Kidney epithelial cell (primary cell): ENCODE data around the gene PALM3. TPM values are rescaled to one million over a fixed set of nuclear protein-coding genes. Genes with fewer than 3 reads are reported as not detected.
"Not testable (repeated sequence)": the region's sequence is repeated elsewhere in the genome, so short reads cannot be mapped to it uniquely, and the experiment has no call there.

Experiments used
- DNase-seq: peaks from one replicate; pipeline ENCODE4 v3.0.0-alpha.2; 2010; ENCODE audit warnings: low read depth
- H3K27me3 ChIP-seq: 2 replicates; pipeline ENCODE4 v1.6.0; 2011; ENCODE audit warnings: low read length; ENCODE audit not compliant: control insufficient read depth, insufficient read depth
- H3K36me3 ChIP-seq: 2 replicates; pipeline ENCODE4 v1.5.1; 2011; ENCODE audit warnings: low read length; ENCODE audit not compliant: control insufficient read depth, insufficient read depth
- H3K4me3 ChIP-seq: 2 replicates; pipeline ENCODE4 v1.5.1; 2011; ENCODE audit warnings: low read depth, mild to moderate bottlenecking, control low read depth, low read length
- total RNA-seq: library from RNA; depleted of rRNA; stranded (reverse); fragments of >200 nt; gene quantifications from 2 replicates; pipeline ENCODE4 v1.2.3, GENCODE V29; 2015
- TF ChIP-seq, protein P1 (sequence below): IDR thresholded peaks from 2 replicates; pipeline ENCODE4 v1.5.1; 2011; ENCODE audit warnings: mild to moderate bottlenecking, moderate library complexity, low read length, control low read depth, inconsistent platforms; ENCODE audit not compliant: insufficient read depth, poor library complexity, severe bottlenecking

The PALM3 gene
- total RNA-seq, 1 donor from 2014 or later: not detected

DNA sequence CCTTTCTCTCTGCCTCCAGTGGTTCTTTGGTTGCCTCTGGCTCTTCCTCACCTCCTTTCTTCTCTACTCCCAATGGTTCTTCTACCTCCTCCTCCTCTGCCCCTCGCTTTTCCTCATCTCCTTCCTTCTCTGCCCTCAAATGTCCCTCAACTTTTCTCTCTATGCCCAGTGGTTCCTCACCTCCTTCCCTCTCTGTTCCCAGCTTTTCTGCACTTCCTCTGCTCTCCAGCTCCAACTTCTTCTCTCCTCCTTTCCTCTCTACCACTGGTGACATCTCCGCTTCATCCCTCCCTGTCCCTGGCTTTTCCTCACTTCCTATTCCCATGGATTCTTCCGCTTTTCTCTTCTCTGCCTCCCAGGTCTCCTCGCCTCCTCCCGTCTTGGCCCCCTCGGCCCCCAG lies 7.8 kb downstream of the PALM3 start:
- H3K27me3 ChIP-seq: peaks cover 14% of the 10 kb centered on the region
- DNase-seq: no peak
- peaks cover 1% of the 10 kb centered on the region for H3K36me3 ChIP-seq
- H3K4me3 ChIP-seq: no peak overlapping the region
- TF ChIP-seq, protein P1, sequence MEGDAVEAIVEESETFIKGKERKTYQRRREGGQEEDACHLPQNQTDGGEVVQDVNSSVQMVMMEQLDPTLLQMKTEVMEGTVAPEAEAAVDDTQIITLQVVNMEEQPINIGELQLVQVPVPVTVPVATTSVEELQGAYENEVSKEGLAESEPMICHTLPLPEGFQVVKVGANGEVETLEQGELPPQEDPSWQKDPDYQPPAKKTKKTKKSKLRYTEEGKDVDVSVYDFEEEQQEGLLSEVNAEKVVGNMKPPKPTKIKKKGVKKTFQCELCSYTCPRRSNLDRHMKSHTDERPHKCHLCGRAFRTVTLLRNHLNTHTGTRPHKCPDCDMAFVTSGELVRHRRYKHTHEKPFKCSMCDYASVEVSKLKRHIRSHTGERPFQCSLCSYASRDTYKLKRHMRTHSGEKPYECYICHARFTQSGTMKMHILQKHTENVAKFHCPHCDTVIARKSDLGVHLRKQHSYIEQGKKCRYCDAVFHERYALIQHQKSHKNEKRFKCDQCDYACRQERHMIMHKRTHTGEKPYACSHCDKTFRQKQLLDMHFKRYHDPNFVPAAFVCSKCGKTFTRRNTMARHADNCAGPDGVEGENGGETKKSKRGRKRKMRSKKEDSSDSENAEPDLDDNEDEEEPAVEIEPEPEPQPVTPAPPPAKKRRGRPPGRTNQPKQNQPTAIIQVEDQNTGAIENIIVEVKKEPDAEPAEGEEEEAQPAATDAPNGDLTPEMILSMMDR: no peak

DNA sequence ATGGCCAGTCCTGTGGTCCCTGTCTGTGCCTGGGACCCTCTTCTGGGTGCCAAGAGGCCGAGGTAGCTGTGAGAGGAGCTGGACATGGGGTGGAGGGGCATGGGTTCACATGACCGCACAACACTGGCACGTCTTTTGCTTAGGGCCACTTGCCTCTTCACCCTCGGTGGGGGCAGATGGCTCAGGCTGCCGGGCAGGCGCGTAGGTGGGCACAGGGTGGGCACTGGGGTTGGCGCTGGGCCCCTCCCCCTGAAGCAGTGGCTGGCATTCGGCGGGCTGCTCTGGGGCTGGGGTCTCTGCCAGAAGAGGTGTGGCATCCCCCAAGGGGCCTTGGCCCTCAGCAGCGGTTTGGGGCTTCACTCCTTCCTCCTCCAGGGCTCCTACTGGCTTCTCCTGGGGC lies 8.4 kb downstream of the PALM3 start:
- Histone ChIP-seq H3K36me3 (peaks cover 1% of the 10 kb centered on the region), H3K27me3 (peaks cover 8% of the 10 kb centered on the region), H3K4me3 (no peak overlapping the region)
- TF ChIP-seq, protein P1: no peak
- no peak for DNase-seq

DNA sequence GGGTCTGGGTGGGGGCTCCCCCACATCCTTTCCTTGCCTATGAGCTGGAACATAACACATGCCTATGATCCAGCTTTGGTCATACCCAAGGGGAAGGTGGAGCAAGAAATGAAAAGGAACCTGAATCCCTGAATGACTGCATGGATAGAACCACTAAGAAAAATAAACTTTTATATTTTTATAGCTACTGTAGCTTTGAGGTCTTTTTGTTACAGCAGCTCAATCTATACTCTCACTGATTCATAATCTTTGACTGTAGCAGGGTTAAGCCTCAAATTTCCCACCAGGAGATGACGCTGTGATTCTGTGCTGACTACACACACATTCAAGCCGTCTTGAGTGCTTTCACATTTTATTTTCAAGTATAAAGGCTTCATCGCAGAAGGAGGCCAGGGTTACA lies 8.8 kb downstream of the PALM3 start:
- no peak overlapping the region for H3K4me3 ChIP-seq
- H3K36me3 ChIP-seq: peaks cover 1% of the 10 kb centered on the region
- DNase-seq: no peak
- peaks cover 3% of the 10 kb centered on the region for H3K27me3 ChIP-seq
- TF ChIP-seq, protein P1: no peak

GRCh38 chr19:14052470-14052869 lies 9.4 kb downstream of the PALM3 start:
- H3K27me3 ChIP-seq: peaks cover 2% of the 10 kb centered on the region

DNA sequence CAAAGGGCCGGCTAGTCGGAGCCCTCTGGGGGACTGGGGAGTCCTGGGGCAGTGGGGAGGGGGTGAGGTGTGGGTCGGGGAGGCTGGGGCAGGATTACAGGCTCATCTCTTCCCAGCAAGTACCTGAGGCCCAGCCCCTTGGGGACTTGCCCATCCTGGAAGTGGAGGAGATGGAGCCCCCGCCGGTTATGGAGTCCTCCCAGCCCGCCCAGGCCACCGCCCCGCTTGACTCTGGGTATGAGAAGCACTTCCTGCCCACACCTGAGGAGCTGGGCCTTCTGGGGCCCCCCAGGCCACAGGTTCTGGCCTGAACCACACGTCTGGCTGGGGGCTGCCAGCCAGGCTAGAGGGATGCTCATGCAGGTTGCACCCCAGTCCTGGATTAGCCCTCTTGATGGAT lies 9.9 kb downstream of the PALM3 start:
- peaks cover 1% of the 10 kb centered on the region for H3K36me3 ChIP-seq
- peaks cover 2% of the 10 kb centered on the region for H3K27me3 ChIP-seq
- H3K4me3 ChIP-seq: no peak overlapping the region
- TF ChIP-seq, protein P1: no peak
- DNase-seq: no peak

More at GRCh38 chr19:14052470-14052869, 9.4 kb downstream of the PALM3 start:
- Histone ChIP-seq H3K4me3 (no peak overlapping the region), H3K36me3 (peaks cover 1% of the 10 kb centered on the region)
- TF ChIP-seq, protein P1: no peak
- DNase-seq: no peak

GRCh38 chr19:14050961-14051360 lies 10.9 kb downstream of the PALM3 start:
- H3K36me3 ChIP-seq, H3K27me3 ChIP-seq, DNase-seq, H3K4me3 ChIP-seq: not testable (repeated sequence)
